Measurements from ENCODE around the gene SRRM2.
A peak's percentile ranks its signal among the peaks of the same experiment; 100 is the strongest.

The SRRM2 gene

GRCh38 chr16:2715966-2716885 is 36.2 kb upstream of the SRRM2 start:
- DNase-seq: no peak
- TF ChIP-seq CTCF (IDR thresholded peaks at IDR 0.05): no peak
- H3K36me3 Mint-ChIP-seq (ENCODE audit: low read depth): no peaks in the 10 kb centered on the region
- H3K9me3 Mint-ChIP-seq: no peaks in the 10 kb centered on the region
- no peaks in the 10 kb centered on the region for H3K4me1 Mint-ChIP-seq
- H3K27ac Mint-ChIP-seq: no peak overlapping the region
- peaks cover 29% of the 10 kb centered on the region for H3K27me3 Mint-ChIP-seq (ENCODE audit: low read depth, poor library complexity)
- no peak overlapping the region for H3K4me3 Mint-ChIP-seq

GRCh38 chr16:2716948-2717347 is 35.5 kb upstream of the SRRM2 start:
- H3K36me3 Mint-ChIP-seq (ENCODE audit: low read depth): no peaks in the 10 kb centered on the region
- H3K27me3 Mint-ChIP-seq (ENCODE audit: low read depth, poor library complexity): peaks cover 29% of the 10 kb centered on the region
- DNase-seq: no peak
- TF ChIP-seq CTCF (IDR thresholded peaks at IDR 0.05): no peak
- H3K27ac Mint-ChIP-seq: no peak overlapping the region
- H3K4me1 Mint-ChIP-seq: no peaks in the 10 kb centered on the region
- H3K4me3 Mint-ChIP-seq: no peak overlapping the region
- no peaks in the 10 kb centered on the region for H3K9me3 Mint-ChIP-seq

GRCh38 chr16:2717383-2718263 is 34.8 kb upstream of the SRRM2 start:
- Mint-ChIP-seq H3K27me3 (ENCODE audit: low read depth, poor library complexity) (peaks cover 32% of the 10 kb centered on the region), H3K9me3 (no peaks in the 10 kb centered on the region), H3K27ac (no peak overlapping the region), H3K4me3 (no peak overlapping the region), H3K4me1 (no peaks in the 10 kb centered on the region), H3K36me3 (ENCODE audit: low read depth) (no peaks in the 10 kb centered on the region)
- no peak for TF ChIP-seq CTCF (IDR thresholded peaks at IDR 0.05)
- no peak for DNase-seq

GRCh38 chr16:2719328-2720063 is 32.9 kb upstream of the SRRM2 start:
- Mint-ChIP-seq H3K9me3 (no peaks in the 10 kb centered on the region), H3K27me3 (ENCODE audit: low read depth, poor library complexity) (peaks cover 33% of the 10 kb centered on the region), H3K27ac (no peak overlapping the region), H3K36me3 (ENCODE audit: low read depth) (no peaks in the 10 kb centered on the region), H3K4me3 (peak overlapping the region; percentile 48), H3K4me1 (no peaks in the 10 kb centered on the region)
- DNase-seq: no peak
- no peak for TF ChIP-seq CTCF (IDR thresholded peaks at IDR 0.05)

- peak within 1 kb of the TSS; percentile 82 for H3K4me3 Mint-ChIP-seq
- no peak for DNase-seq
- peak within 1 kb of the TSS; percentile 48 for H3K27ac Mint-ChIP-seq
- no peaks in the 10 kb centered on the region for H3K36me3 Mint-ChIP-seq (ENCODE audit: low read depth)
- H3K4me1 Mint-ChIP-seq: no peaks in the 10 kb centered on the region
- H3K27me3 Mint-ChIP-seq (ENCODE audit: low read depth, poor library complexity): peaks cover 29% of the 10 kb centered on the region
- no peak for TF ChIP-seq CTCF (IDR thresholded peaks at IDR 0.05)
- no peaks in the 10 kb centered on the region for H3K9me3 Mint-ChIP-seq
Observed at GRCh38 chr16:2720064-2720457, 32.4 kb upstream of the SRRM2 start, which contains the start of gene PRSS27. Gene PRSS27 (minus strand): TSS chr16:2720224. CDS start chr16:2720160, 64 bp downstream.
